ENCODE data around the gene MTNR1B. TPM values are rescaled to one million over a fixed set of nuclear protein-coding genes. Genes with fewer than 3 reads are reported as not detected.

Gene MTNR1B
- total RNA-seq, 3 donors from 2014 or later: not detected

DNA sequence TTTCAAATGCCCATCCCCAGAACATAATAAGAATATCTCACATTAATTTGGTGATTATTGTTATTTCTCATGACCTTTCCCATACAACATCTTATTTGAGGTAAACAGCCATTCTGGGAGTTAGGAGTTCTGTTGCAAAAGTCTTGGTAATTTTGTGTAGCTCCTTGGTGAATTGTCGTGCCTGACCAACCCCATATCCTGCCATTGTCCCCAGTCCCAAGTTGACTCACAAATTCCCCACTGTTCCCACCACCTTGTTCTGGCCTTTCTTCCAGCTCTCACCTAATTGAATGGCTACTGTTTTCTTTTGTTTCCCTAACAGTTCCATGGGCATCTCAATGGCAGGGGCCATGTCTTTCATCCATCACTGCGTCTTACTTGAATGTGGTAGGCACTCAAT lies 8.0 kb downstream of the MTNR1B start:
- no peaks in the 10 kb centered on the region for H3K36me3 ChIP-seq (ENCODE audit: low read depth)
- TF ChIP-seq, protein P1, sequence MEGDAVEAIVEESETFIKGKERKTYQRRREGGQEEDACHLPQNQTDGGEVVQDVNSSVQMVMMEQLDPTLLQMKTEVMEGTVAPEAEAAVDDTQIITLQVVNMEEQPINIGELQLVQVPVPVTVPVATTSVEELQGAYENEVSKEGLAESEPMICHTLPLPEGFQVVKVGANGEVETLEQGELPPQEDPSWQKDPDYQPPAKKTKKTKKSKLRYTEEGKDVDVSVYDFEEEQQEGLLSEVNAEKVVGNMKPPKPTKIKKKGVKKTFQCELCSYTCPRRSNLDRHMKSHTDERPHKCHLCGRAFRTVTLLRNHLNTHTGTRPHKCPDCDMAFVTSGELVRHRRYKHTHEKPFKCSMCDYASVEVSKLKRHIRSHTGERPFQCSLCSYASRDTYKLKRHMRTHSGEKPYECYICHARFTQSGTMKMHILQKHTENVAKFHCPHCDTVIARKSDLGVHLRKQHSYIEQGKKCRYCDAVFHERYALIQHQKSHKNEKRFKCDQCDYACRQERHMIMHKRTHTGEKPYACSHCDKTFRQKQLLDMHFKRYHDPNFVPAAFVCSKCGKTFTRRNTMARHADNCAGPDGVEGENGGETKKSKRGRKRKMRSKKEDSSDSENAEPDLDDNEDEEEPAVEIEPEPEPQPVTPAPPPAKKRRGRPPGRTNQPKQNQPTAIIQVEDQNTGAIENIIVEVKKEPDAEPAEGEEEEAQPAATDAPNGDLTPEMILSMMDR (IDR thresholded peaks at IDR 0.05): no peak
- no peak overlapping the region for H3K4me3 ChIP-seq
- H3K9me3 ChIP-seq: no peaks in the 10 kb centered on the region
- DNase-seq (no peak), ATAC-seq (no peak)
- H3K4me1 ChIP-seq (ENCODE audit: low read depth): no peaks in the 10 kb centered on the region
- intact Hi-C loops (cut with DNase I, micrococcal nuclease): no loop called here

- intact Hi-C loops (cut with DNase I, micrococcal nuclease): no loop called here
- ATAC-seq: no peak
- TF ChIP-seq, protein P1 (IDR thresholded peaks at IDR 0.05): no peak
- DNase-seq: no peak
- Histone ChIP-seq H3K9me3 (no peaks in the 10 kb centered on the region), H3K4me1 (ENCODE audit: low read depth) (no peaks in the 10 kb centered on the region), H3K4me3 (no peak overlapping the region), H3K36me3 (ENCODE audit: low read depth) (no peaks in the 10 kb centered on the region)
These were observed 9.0 kb downstream of the MTNR1B start for GRCh38 chr11:92978271-92979111.

- no peaks in the 10 kb centered on the region for H3K4me1 ChIP-seq (ENCODE audit: low read depth)
- no peak overlapping the region for H3K4me3 ChIP-seq
- H3K36me3 ChIP-seq (ENCODE audit: low read depth): no peaks in the 10 kb centered on the region
- no peak for ATAC-seq
- intact Hi-C loops (cut with DNase I, micrococcal nuclease): no loop called here
- no peaks in the 10 kb centered on the region for H3K9me3 ChIP-seq
- no peak for DNase-seq
- TF ChIP-seq, protein P1 (IDR thresholded peaks at IDR 0.05): no peak
These were observed 9.7 kb downstream of the MTNR1B start for GRCh38 chr11:92979176-92979575.

DNA sequence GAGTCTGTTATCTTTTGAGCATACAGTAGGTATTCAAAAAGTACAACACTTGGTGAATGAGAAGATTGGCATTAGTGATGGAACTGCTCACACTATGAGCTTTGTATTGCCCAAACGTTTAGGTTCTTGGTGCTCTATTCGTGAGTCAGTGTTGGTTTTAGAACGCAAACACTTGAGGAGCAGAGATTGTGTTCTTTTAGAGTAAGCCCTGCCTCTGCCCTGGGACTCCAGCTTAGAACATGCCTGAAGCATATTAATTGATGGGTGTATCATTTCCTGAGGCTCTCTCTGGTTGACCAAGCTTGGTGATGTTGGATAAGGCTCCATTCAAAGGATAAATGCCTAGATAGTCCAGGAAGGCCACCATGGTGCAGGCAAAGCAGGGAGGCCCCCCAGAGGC lies 10.9 kb downstream of the MTNR1B start:
- no peaks in the 10 kb centered on the region for H3K4me1 ChIP-seq (ENCODE audit: low read depth)
- DNase-seq (no peak), ATAC-seq (no peak)
- intact Hi-C loops (cut with DNase I, micrococcal nuclease): no loop called here
- TF ChIP-seq, protein P1 (IDR thresholded peaks at IDR 0.05): no peak
- H3K9me3 ChIP-seq: no peaks in the 10 kb centered on the region
- no peak overlapping the region for H3K4me3 ChIP-seq
- H3K36me3 ChIP-seq (ENCODE audit: low read depth): no peaks in the 10 kb centered on the region

GRCh38 chr11:92981508-92982043 lies 12.1 kb downstream of the MTNR1B start:
- no peak for ATAC-seq
- intact Hi-C loops (cut with DNase I, micrococcal nuclease): no loop called here
- no peaks in the 10 kb centered on the region for H3K9me3 ChIP-seq
- H3K4me3 ChIP-seq: no peak overlapping the region
- H3K4me1 ChIP-seq (ENCODE audit: low read depth): no peaks in the 10 kb centered on the region
- TF ChIP-seq, protein P1 (IDR thresholded peaks at IDR 0.05): no peak
- no peaks in the 10 kb centered on the region for H3K36me3 ChIP-seq (ENCODE audit: low read depth)
- DNase-seq: no peak

All from mucosa of descending colon (tissue), 3 donors.